Measurements from ENCODE around the gene SEC11C.
"Not testable (repeated sequence)": the region's sequence is repeated elsewhere in the genome, so short reads cannot be mapped to it uniquely, and the experiment has no call there.

SEC11C gene

GRCh38 chr18:59139615-59140301 lies at the start of gene SEC11C:
SEC11C (plus strand) TSS chr18:59139884; CDS start chr18:59139949, 65 bp downstream.
- DNase-seq = peak; percentile 96

GRCh38 chr18:59090966-59091603 lies 48.6 kb upstream of the SEC11C start:
- DNase-seq = no peak

- no peak for DNase-seq
These were observed 46.0 kb upstream of the SEC11C start for GRCh38 chr18:59093668-59094067.

- DNase-seq = no peak
These were observed 45.1 kb upstream of the SEC11C start for GRCh38 chr18:59094569-59094968.

- DNase-seq = no peak
These were observed 43.4 kb upstream of the SEC11C start for GRCh38 chr18:59096098-59096789.

- DNase-seq = no peak
These were observed 37.8 kb upstream of the SEC11C start for GRCh38 chr18:59101830-59102414.

GRCh38 chr18:59109375-59109774 lies 30.3 kb upstream of the SEC11C start:
- DNase-seq = no peak

GRCh38 chr18:59114160-59114559 lies 25.5 kb upstream of the SEC11C start:
- DNase-seq = no peak

- no peak for DNase-seq
These were observed 15.9 kb upstream of the SEC11C start for GRCh38 chr18:59123588-59124369.

GRCh38 chr18:59124370-59124704 lies 15.3 kb upstream of the SEC11C start:
- DNase-seq = no peak

GRCh38 chr18:59127047-59127446 lies 12.6 kb upstream of the SEC11C start:
- no peak for DNase-seq

GRCh38 chr18:59129951-59130703 lies 9.6 kb upstream of the SEC11C start:
- no peak for DNase-seq

- DNase-seq = no peak
These were observed 6.7 kb upstream of the SEC11C start for GRCh38 chr18:59132810-59133465.

GRCh38 chr18:59139291-59139614 lies 431 bp upstream of the SEC11C start:
- peak; percentile 87 for DNase-seq

GRCh38 chr18:59140302-59140885 lies 710 bp downstream of the SEC11C start:
- DNase-seq = no peak

- DNase-seq = no peak
These were observed 1.8 kb downstream of the SEC11C start for GRCh38 chr18:59141294-59142068.

GRCh38 chr18:59142274-59142673 lies 2.6 kb downstream of the SEC11C start:
- DNase-seq = no peak

GRCh38 chr18:59142800-59143416 lies 3.2 kb downstream of the SEC11C start:
- not testable (repeated sequence) for DNase-seq

- no peak for DNase-seq
These were observed 3.8 kb downstream of the SEC11C start for GRCh38 chr18:59143441-59143840.

- DNase-seq = no peak
These were observed 4.8 kb downstream of the SEC11C start for GRCh38 chr18:59144483-59144882.

All from inflammatory macrophage treated with lipopolysaccharide for 4 hours (primary cell).